ENCODE data around the gene CHAF1A. TPM values are rescaled to one million over a fixed set of nuclear protein-coding genes. Genes with fewer than 3 reads are reported as not detected.

Gene CHAF1A
- total RNA-seq, 8 experiments from 2014 or later: 2.3 to 36.2 (median 3.1) TPM

GRCh38 chr19:4432918-4433506, 30.6 kb downstream of the CHAF1A start:
- no peak overlapping the region for H3K27ac ChIP-seq
- H3K4me3 ChIP-seq: no peak overlapping the region
- in situ Hi-C loops (cut with MboI; ENCODE audit: low pct_unique_long_range_greater_than_20kb in 2 of 9, low sequenced_read_pairs in 9 of 9, unreplicated experiment in 9 of 9): no loop called here
- peak in 1 of 8 experiments; percentile 13 for ATAC-seq (replicated peaks in 6 of 8)
- H3K4me1 ChIP-seq (replicated peaks in 1 of 2): no peaks in the 10 kb centered on the region
- WGBS, 10 experiments: 80 to 97% (median 93%) methylated on average over 1 to 6 of the region's 28 CpGs; no CpG with 5 or more reads in 7 of the 10 experiments

- no peak overlapping the region for H3K27ac ChIP-seq
- 73 to 100% (median 90%) methylated on average over 2 to 9 of the region's 9 CpGs; no CpG with 5 or more reads in 2 of the 10 experiments for WGBS, 10 experiments
Measured at GRCh38 chr19:4434391-4434790, 32.0 kb downstream of the CHAF1A start.

GRCh38 chr19:4436231-4436630, 33.8 kb downstream of the CHAF1A start:
- Histone ChIP-seq H3K27ac (no peak overlapping the region), H3K4me3 (no peak overlapping the region), H3K4me1 (replicated peaks in 1 of 2) (no peaks in the 10 kb centered on the region)
- in situ Hi-C loops (cut with MboI; ENCODE audit: low pct_unique_long_range_greater_than_20kb in 2 of 9, low sequenced_read_pairs in 9 of 9, unreplicated experiment in 9 of 9): no loop called here
- WGBS, 10 experiments: 96 to 100% (median 100%) methylated on average over 1 to 4 of the region's 7 CpGs; no CpG with 5 or more reads in 7 of the 10 experiments
- peak in 2 of 8 experiments; percentile 7 to 10 for ATAC-seq (replicated peaks in 6 of 8)

More at GRCh38 chr19:4434391-4434790, 32.0 kb downstream of the CHAF1A start:
- ATAC-seq (replicated peaks in 6 of 8): no peak
- in situ Hi-C loops (cut with MboI; ENCODE audit: low pct_unique_long_range_greater_than_20kb in 2 of 9, low sequenced_read_pairs in 9 of 9, unreplicated experiment in 9 of 9): no loop called here
- Histone ChIP-seq H3K4me3 (no peak overlapping the region), H3K4me1 (replicated peaks in 1 of 2) (no peaks in the 10 kb centered on the region)

- Histone ChIP-seq H3K4me1 (replicated peaks in 1 of 2) (no peaks in the 10 kb centered on the region), H3K4me3 (no peak overlapping the region), H3K27ac (no peak overlapping the region)
- in situ Hi-C loops (cut with MboI; ENCODE audit: low pct_unique_long_range_greater_than_20kb in 2 of 9, low sequenced_read_pairs in 9 of 9, unreplicated experiment in 9 of 9): no loop called here
- no peak for ATAC-seq (replicated peaks in 6 of 8)
- 80 to 100% (median 100%) methylated on average over 1 to 5 of the region's 10 CpGs; no CpG with 5 or more reads in 4 of the 10 experiments for WGBS, 10 experiments
Measured at GRCh38 chr19:4437103-4437502, 34.7 kb downstream of the CHAF1A start.

GRCh38 chr19:4439243-4439642, 36.8 kb downstream of the CHAF1A start:
- in situ Hi-C loops (cut with MboI; ENCODE audit: low pct_unique_long_range_greater_than_20kb in 2 of 9, low sequenced_read_pairs in 9 of 9, unreplicated experiment in 9 of 9): no loop called here
- WGBS, 10 experiments: 82 to 100% (median 95%) methylated on average over 1 to 12 of the region's 12 CpGs; no CpG with 5 or more reads in 2 of the 10 experiments
- Histone ChIP-seq H3K4me1 (replicated peaks in 1 of 2) (no peaks in the 10 kb centered on the region), H3K27ac (no peak overlapping the region), H3K4me3 (no peak overlapping the region)
- ATAC-seq (replicated peaks in 6 of 8): no peak

- Histone ChIP-seq H3K4me1 (replicated peaks in 1 of 2) (no peaks in the 10 kb centered on the region), H3K27ac (no peak overlapping the region), H3K4me3 (no peak overlapping the region)
- 60 to 100% (median 89%) methylated on average over 1 to 10 of the region's 22 CpGs; no CpG with 5 or more reads in 5 of the 10 experiments for WGBS, 10 experiments
- in situ Hi-C loops (cut with MboI; ENCODE audit: low pct_unique_long_range_greater_than_20kb in 2 of 9, low sequenced_read_pairs in 9 of 9, unreplicated experiment in 9 of 9): no loop called here
- peak in 2 of 8 experiments; percentile 12 to 17 for ATAC-seq (replicated peaks in 6 of 8)
Measured at GRCh38 chr19:4441994-4442818, 39.8 kb downstream of the CHAF1A start.

GRCh38 chr19:4442819-4443146, 40.3 kb downstream of the CHAF1A start:
- Histone ChIP-seq H3K4me3 (no peak overlapping the region), H3K4me1 (replicated peaks in 1 of 2) (no peaks in the 10 kb centered on the region), H3K27ac (no peak overlapping the region)
- WGBS, 10 experiments: 90% methylated on average over 2 of the region's 10 CpGs; no CpG with 5 or more reads in 9 of the 10 experiments
- ATAC-seq (replicated peaks in 6 of 8): peak in 1 of 8 experiments; percentile 14
- in situ Hi-C loops (cut with MboI; ENCODE audit: low pct_unique_long_range_greater_than_20kb in 2 of 9, low sequenced_read_pairs in 9 of 9, unreplicated experiment in 9 of 9): no loop called here

GRCh38 chr19:4443188-4443587, 40.7 kb downstream of the CHAF1A start:
- in situ Hi-C loops (cut with MboI; ENCODE audit: low pct_unique_long_range_greater_than_20kb in 2 of 9, low sequenced_read_pairs in 9 of 9, unreplicated experiment in 9 of 9): no loop called here
- H3K27ac ChIP-seq: no peak overlapping the region
- no peaks in the 10 kb centered on the region for H3K4me1 ChIP-seq (replicated peaks in 1 of 2)
- ATAC-seq (replicated peaks in 6 of 8): no peak
- WGBS, 10 experiments: 83 to 100% (median 89%) methylated on average over 1 to 3 of the region's 15 CpGs; no CpG with 5 or more reads in 6 of the 10 experiments
- H3K4me3 ChIP-seq: no peak overlapping the region

GRCh38 chr19:4443966-4444764, 41.7 kb downstream of the CHAF1A start:
- Histone ChIP-seq H3K27ac (no peak overlapping the region), H3K4me1 (replicated peaks in 1 of 2) (no peaks in the 10 kb centered on the region), H3K4me3 (no peak overlapping the region)
- 50 to 100% (median 90%) methylated on average over 1 to 4 of the region's 20 CpGs; no CpG with 5 or more reads in 4 of the 10 experiments for WGBS, 10 experiments
- in situ Hi-C loops (cut with MboI; ENCODE audit: low pct_unique_long_range_greater_than_20kb in 2 of 9, low sequenced_read_pairs in 9 of 9, unreplicated experiment in 9 of 9): no loop called here
- ATAC-seq (replicated peaks in 6 of 8): peak in 4 of 8 experiments; percentile 3 to 9 (median 8)

- peak in 1 of 8 experiments; percentile 5 for ATAC-seq (replicated peaks in 6 of 8)
- Histone ChIP-seq H3K4me1 (replicated peaks in 1 of 2) (no peaks in the 10 kb centered on the region), H3K27ac (no peak overlapping the region), H3K4me3 (no peak overlapping the region)
- in situ Hi-C loops (cut with MboI; ENCODE audit: low pct_unique_long_range_greater_than_20kb in 2 of 9, low sequenced_read_pairs in 9 of 9, unreplicated experiment in 9 of 9): no loop called here
- 40 to 100% (median 78%) methylated on average over 1 to 10 of the region's 36 CpGs; no CpG with 5 or more reads in 4 of the 10 experiments for WGBS, 10 experiments
Measured at GRCh38 chr19:4444765-4445741, 42.6 kb downstream of the CHAF1A start.

- peak in 4 of 8 experiments; percentile 5 to 11 (median 8) for ATAC-seq (replicated peaks in 6 of 8)
Measured at GRCh38 chr19:4445963-4446703, 43.7 kb downstream of the CHAF1A start.

More at GRCh38 chr19:4445963-4446703, 43.7 kb downstream of the CHAF1A start:
- Histone ChIP-seq H3K4me1 (replicated peaks in 1 of 2) (no peaks in the 10 kb centered on the region), H3K27ac (no peak overlapping the region), H3K4me3 (no peak overlapping the region)
- in situ Hi-C loops (cut with MboI; ENCODE audit: low pct_unique_long_range_greater_than_20kb in 2 of 9, low sequenced_read_pairs in 9 of 9, unreplicated experiment in 9 of 9): no loop called here
- 80 to 100% (median 98%) methylated on average over 1 to 12 of the region's 58 CpGs; no CpG with 5 or more reads in 5 of the 10 experiments for WGBS, 10 experiments

Data from motor neuron (in vitro differentiated cells).